ENCODE measurements around the gene MEIG1.
"Not testable (repeated sequence)": the region's sequence is repeated elsewhere in the genome, so short reads cannot be mapped to it uniquely, and the experiment has no call there.

MEIG1 gene

DNA sequence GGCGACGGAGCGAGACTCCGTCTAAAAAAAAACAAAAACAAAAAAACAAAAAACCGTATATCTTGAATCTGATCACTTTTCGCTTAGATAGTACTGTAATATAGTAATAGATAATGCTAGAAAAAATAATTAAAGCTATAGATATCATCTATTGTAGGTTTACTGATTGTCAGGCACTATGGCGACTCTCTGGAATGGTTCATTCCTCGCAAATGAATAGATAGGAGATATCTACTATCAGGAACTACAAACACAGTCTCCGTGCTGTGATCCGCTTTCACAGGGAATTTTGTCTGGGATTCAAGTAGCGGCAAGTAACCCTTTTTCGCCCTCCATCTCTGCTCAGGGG is 342 bp upstream of the MEIG1 start:
- DNase-seq: no peak

DNA sequence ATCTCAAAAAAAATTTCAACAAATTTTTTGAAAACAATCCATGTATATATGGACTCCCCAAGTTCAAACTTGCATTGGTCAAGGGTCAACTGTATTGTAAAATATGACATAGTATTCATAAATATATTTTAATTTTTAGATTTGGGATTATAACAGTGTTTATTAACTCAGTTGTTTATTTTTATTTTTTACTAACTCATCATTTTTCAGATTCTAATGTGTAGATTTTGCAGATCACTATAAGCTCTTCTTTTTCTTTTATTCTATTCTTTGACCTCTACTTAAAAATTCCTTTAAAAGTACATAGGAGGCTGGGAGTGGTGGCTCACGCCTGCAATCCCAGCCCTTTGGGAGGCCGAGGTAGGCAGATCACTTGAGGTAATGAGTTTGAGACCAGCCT is 8.7 kb downstream of the MEIG1 start:
- DNase-seq: no peak

DNA sequence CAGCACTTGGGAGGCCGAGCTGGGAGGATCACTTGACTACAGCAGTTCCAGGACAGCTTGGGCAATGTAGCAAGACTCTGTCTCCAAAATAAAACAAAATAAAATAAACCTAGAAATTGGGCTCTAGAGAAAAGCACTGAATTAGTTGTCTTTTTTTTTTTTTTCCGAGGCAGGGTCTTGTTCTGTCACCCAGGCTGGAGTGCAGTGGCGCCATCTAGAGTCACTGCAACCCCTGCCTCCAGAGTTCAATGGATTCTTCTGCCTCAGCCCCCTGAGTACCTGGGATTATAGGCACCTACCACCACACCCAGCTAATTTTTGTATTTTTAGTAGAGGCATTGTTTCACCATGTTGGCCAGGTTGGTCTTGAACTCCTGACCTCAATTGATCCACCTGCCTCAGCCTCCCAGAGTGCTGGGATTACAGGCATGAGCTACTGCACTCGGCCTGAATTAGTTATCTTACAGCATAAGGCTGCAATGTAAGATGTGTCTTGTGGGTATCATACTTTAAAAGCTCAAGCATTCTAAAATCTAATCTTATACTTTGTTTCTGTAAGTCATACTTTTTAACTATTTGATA is 12.8 kb downstream of the MEIG1 start:
- DNase-seq: peak; percentile 67

DNA sequence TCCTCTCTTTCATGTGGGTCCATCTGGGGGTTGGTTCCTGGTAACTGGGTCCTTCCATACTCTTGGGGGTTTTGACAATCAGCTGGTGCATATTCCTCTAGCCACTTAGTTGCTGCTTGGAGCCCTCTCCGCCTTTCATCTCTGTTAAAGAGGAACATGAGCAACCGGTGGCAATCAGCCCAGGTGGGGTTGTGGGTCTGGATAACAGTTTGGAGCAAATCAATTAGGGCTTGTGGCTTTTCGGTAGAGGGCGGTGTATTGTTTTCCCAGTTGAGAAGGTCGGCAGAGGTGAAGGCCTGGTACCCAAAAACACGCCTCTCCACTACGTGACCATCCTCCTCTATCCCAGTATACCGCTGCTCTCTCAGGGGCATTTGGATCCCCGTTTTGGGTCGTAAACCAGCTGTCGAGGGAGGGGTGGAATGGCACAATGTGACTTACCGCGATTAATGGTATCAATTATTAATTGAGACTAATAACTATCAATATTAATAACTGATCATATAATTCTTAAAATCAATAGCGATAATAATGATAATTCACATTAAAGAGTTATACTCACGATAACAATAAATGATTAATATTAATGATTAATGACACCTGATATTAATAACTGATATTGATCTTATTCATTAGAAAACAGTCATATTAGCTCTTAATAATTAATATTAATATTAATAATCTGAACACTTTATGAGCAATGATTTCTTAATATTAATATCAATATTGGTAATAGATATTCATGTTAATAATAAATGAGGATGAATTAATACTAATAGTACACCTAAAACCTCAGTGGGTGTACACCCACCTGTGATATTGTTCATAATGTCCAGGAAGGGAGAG is 15.2 kb downstream of the MEIG1 start:
- DNase-seq: not testable (repeated sequence)

DNA sequence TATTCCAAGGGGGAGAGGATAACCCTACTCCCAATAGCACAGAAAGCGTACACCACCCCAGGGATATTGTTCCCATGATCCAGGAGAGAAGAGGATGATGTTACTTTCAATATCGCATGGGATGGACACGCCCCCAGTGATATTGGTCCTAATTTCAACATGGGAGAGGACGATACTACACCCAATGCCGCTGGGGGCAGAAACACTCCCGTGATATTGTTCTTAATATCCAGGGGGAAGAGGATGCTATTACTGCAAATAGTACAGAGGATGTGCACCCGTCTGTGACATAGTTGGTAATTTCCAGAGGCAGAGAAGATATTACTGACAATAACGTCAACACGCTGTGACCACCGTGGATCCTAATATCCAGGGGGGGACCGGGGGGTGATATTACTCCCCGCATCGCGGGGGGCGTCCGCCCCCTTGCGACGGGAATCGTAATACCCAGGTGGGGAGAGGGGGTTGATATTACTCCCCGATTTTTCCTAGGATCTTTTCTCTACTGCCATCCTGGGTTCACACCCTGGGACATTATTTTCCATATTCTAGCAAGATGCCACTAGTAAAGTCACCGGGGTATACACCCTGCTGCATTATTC is 16.6 kb downstream of the MEIG1 start:
- DNase-seq: no peak

DNA sequence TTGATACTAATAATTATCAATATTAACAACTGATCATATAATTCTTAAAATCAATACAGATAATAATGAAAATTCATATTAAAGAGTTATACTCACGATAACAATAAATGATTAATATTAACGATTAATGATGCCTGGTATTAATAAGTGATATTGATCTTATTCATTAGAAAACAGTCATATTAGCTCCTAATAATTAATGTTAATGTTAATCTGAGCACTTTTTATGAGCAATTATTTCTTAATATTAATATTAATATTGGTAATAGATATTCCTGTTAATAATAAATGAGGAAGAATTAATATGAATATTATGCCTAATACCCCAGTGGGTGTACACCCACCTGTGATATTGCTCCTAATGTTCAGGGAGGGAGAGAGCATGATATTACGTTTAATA is 23.6 kb downstream of the MEIG1 start:
- DNase-seq: no peak

DNA sequence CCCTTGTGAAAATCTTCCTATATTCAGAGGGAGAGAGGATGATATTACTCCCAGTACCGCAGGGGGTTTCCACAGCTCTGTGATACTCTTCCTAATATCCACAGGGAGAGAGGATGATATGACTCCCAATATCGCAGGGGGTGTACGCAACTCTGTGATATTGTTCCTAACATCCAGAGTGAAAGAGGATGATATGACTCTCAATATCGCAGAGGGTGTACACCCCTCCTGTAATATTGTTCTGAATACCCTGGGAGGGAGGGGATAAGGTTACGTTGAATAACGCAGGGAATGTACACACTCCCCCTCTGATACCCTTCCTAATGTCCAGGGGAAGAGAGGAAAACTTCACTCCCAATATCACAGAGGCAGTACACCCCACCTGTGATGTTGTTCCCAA is 30.4 kb downstream of the MEIG1 start:
- DNase-seq: not testable (repeated sequence)

DNA sequence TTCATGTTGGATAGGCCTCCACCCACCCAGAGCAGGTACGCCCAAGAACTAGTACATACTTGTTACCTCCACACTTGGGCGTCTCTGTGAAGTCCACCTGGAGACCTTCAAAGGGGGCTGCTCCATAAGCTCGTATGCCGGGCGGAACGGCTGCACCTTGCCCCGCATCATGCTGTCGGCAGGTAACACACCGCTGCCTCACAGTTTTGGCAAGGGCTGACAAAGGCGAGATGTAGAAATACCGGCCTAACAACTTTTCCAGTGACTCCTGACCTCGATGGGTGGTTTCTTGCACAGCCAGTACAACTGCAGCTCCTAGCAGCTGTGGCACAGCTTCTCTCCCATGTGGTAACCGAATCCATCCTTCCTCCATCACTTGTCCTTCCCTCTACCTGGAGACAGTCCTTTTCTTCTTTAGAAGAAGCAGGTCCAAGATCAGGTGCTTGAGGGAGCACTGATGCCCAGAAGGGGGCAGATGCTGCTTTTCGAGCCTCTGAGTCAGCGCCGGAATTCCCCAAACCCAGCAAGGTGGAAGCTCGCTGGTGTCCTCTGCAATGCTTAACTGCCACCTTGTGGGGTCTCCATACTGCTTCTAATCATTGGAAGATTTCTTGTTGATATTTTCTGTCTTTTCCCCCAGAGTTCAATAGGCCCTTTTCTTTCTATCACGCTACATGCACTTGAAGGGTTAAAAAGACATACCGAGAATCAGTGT is 32.0 kb downstream of the MEIG1 start:
- DNase-seq: peak; percentile 44

DNA sequence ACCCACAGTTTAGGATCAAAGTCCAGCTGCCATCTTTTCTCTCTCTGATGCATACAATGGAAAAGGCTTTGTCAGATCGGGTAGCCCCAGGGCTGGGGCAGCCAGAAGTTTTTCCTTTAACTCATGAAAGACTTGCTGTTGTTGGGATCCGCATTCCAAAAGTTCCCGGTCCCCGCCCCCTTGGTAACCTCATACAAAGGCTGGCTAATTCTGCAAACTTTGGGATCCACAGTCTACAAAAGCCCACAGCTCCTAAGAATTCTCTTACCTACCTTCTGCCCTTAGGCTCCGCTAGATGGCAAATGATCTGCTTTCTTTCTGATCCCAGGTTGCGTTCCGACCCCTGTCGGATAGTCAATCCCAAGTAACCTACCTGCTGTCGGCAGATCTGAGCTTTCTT is 33.1 kb downstream of the MEIG1 start:
- not testable (repeated sequence) for DNase-seq

DNA sequence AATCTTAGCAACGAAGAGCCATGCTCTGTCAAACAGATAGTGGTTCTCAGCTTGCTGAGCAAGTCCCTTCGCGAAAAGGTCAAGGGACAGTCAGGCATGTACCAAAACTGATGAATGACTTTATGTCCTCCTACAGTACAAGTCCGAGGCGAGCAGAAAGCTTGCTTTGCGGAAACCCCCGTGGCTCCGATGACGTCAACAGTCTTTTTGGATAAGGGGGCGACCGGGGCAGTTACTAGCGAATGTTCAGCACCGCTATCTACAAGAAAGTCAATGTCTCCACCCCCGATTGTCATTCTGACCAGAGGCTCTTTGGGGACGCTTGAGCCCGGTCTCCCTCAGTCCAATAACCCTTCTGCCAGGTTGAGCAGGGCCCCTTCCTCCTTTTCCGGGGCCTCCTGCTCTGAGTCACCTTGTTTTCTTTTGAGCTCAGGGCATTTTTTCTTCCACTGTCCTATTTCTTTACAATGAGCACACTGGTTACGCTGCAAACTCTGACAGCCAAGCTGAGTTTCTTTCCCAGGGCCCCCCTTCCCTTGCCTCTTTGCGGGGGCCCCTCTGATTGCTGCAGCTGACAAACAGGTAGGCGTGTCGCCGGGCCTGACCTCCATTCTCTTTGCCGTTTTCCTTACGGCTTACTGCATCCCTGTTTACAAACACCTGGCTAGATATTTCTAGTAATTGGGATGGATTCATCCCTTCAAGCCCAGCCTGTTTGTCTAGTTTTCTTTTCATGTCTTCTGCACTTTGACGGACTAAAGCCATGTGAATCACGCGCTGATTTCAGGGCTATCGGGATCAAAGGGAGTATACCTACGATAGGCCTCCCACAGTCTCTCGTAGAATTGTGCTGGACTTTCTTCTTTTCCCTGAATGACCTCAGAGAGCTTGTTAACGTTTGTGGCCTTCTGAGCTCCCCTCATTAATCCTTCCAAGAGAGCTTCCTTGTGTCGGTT is 34.6 kb downstream of the MEIG1 start:
- DNase-seq: not testable (repeated sequence)

DNA sequence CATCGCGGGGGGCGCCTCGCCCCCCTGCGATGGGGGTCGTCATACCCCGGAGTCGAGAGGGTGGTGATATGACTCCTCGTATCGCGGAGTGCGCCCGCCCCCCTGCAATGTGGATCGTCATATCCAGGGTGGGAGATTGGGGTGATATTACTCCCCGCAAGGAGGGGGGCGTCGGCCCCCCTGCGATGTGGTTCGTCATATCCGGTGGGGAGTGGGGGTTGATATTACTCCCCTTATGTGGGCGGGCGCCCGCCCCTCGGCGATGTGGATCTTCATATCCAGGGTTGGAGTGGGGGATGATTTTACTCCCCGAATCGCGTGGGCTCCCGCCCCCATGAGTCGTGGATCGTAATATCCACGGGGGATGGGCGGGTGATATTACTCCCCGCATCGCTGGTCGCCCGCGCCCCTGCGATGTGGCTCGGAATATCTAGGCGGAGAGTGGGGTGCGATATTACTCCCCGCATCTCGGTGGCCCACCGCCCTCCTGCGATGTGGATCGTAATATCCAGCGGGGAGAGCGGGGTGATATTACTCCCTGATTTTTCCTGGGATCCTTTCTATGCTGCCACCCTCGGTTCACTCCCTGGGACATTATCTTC is 36.9 kb downstream of the MEIG1 start:
- no peak for DNase-seq

DNA sequence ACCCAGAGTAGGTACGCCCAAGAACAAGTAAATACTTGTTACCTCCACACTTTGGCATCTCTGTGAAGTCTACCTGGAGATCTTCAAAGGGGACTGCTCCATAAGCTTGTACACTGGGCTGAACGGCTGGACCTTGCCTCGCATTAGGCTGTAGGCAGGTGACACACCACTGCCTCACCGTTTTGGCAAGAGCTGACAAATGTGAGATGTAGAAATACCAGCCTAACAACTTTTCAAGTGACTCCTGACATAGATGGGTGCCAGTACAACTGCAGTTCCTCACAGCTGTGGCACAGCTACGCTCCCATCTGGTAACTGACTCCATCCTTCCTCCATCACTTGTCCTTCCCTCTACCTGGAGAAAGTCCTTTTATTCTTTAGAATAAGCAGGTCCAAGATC is 54.3 kb downstream of the MEIG1 start:
- DNase-seq: not testable (repeated sequence)

DNA sequence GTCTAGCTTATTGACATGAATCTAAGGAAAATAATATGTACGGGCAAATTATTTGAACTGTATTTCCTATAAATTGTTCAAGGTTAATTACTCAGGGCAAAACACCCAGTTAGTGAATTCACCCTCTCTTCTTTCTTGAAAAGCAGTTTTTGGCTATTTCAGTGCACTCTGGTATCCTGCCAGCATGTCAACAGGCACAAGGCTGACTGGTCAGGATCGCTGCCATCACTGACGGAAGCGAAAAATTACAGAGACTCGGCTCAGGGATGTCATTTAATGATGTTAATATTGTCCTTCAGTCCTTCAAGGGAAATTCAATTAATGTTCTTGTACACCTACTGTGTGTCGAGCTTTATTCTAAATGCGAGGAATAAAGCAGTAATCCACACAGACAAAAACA is 56.3 kb downstream of the MEIG1 start:
- no peak for DNase-seq

DNA sequence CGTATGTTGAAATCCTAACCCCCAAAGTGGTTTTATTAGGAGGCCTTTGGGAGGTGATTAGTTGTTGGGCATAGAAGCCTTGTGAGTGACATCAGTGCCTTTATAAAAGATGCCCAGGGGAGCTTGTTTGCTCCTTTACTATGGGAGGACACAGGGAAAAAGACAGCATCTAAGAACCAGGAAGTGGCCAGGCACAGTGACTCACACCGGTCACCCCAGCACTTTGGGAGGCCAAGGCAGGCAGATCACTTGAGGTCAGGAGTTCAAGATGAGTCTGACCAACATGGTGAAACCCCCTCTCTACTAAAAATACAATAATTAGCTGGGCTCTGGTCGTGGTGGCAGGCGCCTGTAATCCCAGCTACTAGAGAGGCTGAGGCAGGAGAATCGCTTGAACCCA is 61.8 kb downstream of the MEIG1 start:
- not testable (repeated sequence) for DNase-seq
